Iris pigment epithelial cell (primary cell): ENCODE measurements around the gene BMP8A.
"Not testable (repeated sequence)": the region's sequence is repeated elsewhere in the genome, so short reads cannot be mapped to it uniquely, and the experiment has no call there.

ENCODE experiments used
- DNase-seq: peaks from one replicate; pipeline ENCODE4 v3.0.0-alpha.2; 2011; ENCODE audit warnings: low read depth

The BMP8A gene

GRCh38 chr1:39527190-39527579 lies 35.7 kb downstream of the BMP8A start:
- DNase-seq: not testable (repeated sequence)

DNA sequence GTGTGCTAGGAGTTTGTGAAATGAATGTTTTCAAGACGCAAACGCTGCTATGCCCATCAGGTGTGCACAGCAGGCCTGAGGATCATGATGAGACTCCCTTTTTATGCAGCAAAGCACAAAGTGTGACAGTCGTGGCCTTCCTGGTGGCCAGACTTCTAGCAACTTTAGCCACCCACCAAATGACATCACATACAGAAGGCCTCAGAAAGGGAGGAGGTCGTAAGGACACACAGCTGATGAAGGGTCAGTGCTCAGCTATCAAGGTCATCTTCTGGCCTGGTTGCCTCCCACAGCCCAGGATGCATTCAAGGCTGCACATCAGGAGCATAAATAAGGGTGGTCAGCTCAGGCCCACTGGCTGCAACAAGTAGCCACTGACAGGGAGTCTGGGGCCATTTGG lies 36.6 kb downstream of the BMP8A start:
- DNase-seq: no peak

DNA sequence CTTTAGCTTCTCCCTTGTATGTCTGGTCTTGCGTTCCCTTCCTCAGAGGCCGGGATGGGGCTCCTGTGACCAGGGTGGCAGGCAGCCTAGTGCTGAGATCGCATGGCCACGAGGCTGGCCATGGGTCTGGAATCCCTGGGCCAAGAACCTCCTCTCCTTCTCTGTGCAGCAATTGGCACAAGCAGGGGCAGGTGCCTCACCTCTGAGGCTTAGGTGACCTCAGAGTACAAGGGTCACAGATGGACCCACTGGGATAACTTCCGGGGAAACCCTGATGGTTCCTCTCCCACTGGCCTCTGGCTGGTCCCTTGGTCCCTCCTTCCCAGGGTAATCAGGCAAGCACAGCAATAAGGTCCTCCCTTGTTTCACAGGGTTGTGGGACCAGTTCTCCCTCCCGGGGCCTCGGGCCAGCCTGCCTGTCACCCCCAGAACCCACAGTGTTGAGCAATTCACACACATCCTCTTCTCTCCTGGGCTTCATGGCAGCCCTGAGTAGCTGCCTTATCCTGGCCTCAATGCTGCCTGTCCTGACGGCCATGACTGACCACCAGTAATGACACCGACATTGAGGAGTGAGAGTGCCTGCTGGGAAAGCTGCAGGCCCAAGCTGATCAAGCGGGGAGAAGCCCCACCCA lies 38.6 kb downstream of the BMP8A start:
- no peak for DNase-seq

DNA sequence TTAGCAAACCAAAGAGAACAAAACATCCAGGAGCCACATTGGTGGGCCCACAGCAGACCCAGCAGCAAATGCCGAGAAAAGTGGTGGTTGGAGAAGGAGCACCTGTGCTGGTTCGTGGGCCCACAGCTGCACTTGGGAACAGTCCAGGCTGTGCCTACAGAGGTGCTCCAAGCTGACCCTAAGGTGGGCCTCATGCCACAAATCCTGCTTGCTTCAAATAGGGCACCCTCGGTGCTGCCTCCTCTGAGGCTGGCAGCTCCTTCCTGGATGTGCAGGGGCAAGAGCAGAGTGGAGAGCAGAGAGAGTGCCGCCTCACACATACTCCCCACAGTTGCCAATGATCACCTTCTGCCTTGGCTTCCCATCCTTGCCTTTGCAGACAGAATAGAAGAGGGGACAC lies 40.1 kb downstream of the BMP8A start:
- DNase-seq: no peak

DNA sequence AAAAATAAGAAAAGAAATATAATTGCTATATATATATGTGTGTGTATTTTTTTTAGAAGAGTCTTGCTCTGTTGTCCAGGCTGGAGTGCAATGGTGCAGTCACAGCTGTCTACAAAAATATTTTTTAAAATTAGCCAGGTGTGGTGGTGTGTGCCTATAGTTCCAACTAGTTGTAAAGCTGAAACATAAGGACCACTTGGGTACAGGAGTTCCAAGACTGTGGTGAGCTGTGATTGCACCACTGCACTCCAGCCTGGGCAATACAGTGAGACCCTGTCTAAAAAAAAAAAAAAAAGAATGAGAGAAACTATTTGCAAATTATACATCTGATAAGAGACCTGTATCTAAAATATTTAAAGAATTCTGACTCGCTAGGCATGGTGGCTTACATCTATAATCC lies 42.0 kb downstream of the BMP8A start:
- no peak for DNase-seq

DNA sequence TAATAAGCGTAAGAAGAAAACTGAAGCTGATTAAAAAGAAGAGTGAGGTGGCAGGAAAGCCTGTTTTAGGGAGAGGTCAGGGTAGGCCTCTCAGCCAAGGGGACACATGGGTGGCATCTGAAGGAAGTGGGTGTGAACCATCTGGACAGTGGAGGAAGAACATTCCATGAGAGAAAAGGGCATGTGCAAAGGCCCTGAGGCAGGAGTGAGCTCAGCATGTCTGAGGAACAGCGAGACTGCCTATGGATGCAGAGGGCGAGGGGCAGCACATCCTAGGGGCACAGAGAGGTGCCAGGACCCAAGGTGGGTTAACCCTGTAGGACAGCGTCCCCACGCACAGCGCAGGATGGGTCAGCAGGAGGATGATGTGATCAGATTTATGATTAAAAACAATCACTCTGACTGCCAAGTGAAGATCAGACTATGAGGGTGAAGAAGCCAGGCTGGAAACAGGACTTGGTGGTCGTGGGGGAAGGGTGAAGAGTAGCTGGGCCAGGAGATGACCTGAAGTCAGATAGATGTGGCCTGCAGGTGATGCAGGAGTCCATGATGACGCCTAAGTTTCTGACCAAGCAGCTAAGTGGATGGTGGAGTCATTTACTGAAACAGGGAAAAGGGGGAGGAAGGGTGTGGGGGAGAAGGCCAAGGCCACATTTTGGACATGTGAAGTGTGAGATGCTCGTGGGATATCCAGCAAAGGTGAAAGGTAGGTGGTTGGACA lies 47.3 kb downstream of the BMP8A start:
- DNase-seq: no peak

- peak; percentile 76 for DNase-seq
Measured at GRCh38 chr1:39539252-39539790, 47.9 kb downstream of the BMP8A start.

- peak; percentile 98 for DNase-seq
Measured at GRCh38 chr1:39540504-39541031, 49.1 kb downstream of the BMP8A start.

GRCh38 chr1:39542924-39543323 lies 51.5 kb downstream of the BMP8A start:
- no peak for DNase-seq

DNA sequence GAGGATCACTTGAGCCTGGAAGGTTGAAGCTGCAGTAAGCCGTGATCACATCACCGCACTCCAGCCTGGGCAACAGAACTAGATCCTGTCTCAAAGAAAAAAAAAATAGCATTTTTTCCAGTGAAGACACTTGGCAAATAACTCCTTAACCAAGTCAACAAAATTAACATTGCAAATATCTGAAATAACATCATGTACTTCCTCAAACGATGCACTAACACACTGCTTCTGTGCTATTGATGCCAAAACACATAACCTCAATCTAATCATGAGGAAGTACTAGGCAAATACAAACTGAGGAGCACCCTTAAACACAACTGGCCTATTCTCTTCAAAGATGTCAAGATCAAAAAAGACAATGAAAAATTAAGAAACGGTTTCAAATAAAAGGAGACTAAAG lies 52.9 kb downstream of the BMP8A start:
- DNase-seq: no peak

DNA sequence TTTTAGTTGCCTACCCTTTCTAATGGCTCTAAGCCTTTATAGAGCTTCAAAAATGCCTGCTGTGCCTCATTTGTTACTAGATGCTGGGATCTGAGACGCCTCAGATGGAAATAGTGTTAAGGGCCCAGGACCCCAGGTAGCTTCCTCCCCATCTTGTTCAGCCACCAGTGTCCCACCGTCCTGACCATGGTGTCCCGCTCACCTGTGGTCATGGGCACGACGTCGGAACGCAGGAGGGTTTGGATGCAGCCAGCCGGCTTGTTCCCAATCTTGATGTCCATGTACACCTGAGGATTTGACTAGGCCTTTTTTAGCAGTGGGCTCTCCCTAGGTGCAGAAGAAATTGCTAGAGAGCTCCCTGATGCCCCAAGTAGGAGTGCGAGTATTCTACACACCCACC lies 54.1 kb downstream of the BMP8A start:
- no peak for DNase-seq

GRCh38 chr1:39554277-39554676 lies 62.8 kb downstream of the BMP8A start:
- no peak for DNase-seq

- no peak for DNase-seq
Measured at GRCh38 chr1:39561279-39561678, 69.8 kb downstream of the BMP8A start.

DNA sequence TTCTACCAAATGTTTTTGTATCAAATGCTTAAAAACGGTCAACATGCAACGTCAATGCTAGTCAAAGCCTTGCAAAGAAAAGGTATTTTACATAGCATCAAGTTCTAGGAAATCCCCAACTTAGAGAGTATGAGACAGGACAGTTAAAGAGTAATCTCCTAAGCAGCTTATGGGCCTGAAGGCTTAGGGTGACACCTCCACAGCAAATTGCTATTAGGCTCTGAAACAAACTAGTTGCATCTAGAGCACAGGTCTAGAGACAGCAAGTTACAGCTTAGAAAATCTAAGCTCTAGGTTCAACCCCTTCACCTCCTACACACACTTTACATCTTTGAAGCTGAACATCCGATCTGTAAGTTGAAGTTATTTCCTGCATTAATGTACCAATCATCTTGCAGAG lies 71.5 kb downstream of the BMP8A start:
- DNase-seq: no peak

GRCh38 chr1:39563669-39564068 lies 72.2 kb downstream of the BMP8A start:
- no peak for DNase-seq

DNA sequence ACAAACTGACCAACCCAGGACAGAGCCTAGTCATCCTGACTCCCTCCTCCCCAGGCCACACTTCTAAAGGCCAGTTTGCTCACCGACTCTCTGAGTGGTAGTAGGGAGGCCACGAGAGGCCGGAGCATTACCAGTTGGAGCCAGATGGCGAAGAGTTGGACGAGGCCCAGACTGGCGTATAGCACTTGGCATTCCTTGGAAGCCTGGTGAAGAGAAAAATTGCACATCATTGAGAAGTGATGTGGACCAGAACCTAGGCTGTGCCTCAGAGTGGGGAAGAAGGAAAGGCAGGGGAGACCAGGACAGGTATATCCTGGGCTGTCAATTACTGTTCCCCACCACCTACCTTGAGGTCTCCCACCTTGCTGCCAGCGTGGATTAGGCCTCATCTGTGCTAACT lies 72.9 kb downstream of the BMP8A start:
- DNase-seq: no peak

- no peak for DNase-seq
Measured at GRCh38 chr1:39564941-39565340, 73.5 kb downstream of the BMP8A start.

GRCh38 chr1:39566441-39567137 lies 75.2 kb downstream of the BMP8A start:
- DNase-seq: no peak

- no peak for DNase-seq
Measured at GRCh38 chr1:39567302-39567701, 75.9 kb downstream of the BMP8A start.

- DNase-seq: no peak
Measured at GRCh38 chr1:39568208-39568607, 76.8 kb downstream of the BMP8A start.

GRCh38 chr1:39569034-39569433 lies 77.6 kb downstream of the BMP8A start:
- DNase-seq: no peak

DNA sequence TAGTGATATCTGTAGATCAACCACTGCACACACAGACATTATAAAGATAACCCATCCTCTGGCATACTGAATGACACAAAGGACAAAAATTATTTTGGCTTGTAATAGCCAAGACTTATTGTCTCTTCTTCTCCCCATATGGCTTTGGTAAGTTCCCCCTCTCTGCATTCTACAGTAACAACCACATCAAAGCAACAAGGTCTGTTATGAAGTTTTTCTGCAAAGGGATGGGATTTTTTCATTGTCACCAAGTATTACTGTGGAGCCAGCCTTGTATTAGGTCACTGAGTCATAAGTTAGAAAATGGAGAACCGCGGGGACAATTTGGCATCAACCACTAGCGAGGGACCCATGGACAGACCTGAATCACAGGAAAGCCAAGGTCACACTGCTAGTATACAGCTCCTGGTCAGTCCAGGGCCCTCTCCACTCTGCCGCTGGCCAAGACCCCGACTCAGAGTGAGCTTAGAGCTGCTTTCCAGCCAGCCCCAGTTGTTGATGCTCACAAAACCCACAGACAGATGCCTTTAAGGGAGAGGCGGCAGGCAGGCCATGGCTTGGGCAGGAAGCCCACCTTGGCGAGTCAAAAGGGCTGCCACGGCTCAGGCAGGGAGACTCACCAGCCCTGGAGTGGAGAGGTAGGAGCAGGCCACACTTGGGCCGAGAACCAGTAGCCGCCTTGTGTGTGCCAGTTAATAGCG lies 79.2 kb downstream of the BMP8A start:
- no peak for DNase-seq
